RPMI8226 (cell line): Measurements from ENCODE around the gene KLHL5.
"Not testable (repeated sequence)": the region's sequence is repeated elsewhere in the genome, so short reads cannot be mapped to it uniquely, and the experiment has no call there.

ENCODE experiments used
- DNase-seq: peaks from one replicate; pipeline ENCODE4 v3.0.0-alpha.2; 2015

Gene KLHL5, protein sequence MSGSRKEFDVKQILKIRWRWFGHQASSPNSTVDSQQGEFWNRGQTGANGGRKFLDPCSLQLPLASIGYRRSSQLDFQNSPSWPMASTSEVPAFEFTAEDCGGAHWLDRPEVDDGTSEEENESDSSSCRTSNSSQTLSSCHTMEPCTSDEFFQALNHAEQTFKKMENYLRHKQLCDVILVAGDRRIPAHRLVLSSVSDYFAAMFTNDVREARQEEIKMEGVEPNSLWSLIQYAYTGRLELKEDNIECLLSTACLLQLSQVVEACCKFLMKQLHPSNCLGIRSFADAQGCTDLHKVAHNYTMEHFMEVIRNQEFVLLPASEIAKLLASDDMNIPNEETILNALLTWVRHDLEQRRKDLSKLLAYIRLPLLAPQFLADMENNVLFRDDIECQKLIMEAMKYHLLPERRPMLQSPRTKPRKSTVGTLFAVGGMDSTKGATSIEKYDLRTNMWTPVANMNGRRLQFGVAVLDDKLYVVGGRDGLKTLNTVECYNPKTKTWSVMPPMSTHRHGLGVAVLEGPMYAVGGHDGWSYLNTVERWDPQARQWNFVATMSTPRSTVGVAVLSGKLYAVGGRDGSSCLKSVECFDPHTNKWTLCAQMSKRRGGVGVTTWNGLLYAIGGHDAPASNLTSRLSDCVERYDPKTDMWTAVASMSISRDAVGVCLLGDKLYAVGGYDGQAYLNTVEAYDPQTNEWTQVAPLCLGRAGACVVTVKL

GRCh38 chr4:39062094-39062769 is at the start of gene KLHL5:
KLHL5 (plus strand) TSS chr4:39062232; CDS start chr4:39062653, 421 bp downstream.
- no peak for DNase-seq

- no peak for DNase-seq
These were observed 48.0 kb upstream of the KLHL5 start for GRCh38 chr4:39014028-39014427.

DNA sequence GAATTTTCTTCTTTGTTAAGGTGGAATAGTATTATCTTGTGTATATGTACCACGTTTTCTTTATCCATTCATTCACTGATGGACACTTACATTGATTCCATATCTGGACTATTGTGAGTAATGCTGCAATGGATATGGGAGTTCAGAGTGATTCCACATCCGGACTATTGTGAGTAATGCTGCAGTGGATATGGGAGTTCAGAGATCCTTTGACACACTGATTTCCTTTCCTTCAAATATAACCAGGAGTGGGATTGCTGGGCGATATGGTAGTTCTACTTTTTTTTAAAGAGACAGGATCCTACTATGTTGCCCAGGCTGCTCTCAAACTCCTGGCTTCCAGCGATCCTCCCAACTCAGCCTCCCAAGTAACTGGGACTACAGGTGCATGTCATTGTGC is 41.9 kb upstream of the KLHL5 start:
- DNase-seq, result no peak

DNA sequence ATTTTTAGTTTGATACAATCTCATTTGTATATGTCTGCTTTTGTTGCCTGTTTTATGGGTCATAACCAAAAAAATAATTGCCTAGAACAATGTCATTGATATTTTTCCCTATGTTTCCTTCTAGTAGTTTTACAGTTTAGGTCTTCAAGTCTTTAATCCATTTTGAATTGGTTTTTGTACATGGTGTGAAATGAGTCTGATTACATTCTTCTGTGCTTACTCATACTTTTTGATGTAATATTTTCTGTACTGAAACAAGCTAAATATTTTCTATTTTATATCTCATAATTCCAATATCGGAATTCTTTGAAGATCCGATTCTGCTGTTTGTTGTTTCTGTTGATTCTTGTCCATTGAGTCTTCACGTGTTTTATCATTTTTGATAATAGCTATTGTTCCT is 40.4 kb upstream of the KLHL5 start:
- DNase-seq, result no peak

DNA sequence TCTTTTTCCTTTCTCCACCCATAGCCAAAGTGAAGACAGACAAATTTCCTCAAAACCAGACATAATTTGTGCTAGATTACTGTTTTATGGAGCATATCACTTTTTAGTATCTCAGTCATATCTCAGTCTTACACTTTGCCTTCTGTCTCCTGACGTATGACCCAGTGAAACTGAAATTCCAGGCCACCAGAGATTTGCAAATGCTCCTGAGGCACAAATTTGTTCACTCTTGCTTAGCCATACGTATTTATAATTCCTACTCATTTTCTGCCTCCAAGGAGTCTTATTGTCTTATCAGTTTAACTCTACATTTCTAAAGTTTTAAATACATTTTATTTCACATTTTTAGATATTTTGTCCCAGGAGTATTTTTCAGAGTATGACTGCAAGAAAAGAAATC is 39.8 kb upstream of the KLHL5 start:
- no peak for DNase-seq

- DNase-seq, result no peak
These were observed 39.0 kb upstream of the KLHL5 start for GRCh38 chr4:39023059-39023458.

DNA sequence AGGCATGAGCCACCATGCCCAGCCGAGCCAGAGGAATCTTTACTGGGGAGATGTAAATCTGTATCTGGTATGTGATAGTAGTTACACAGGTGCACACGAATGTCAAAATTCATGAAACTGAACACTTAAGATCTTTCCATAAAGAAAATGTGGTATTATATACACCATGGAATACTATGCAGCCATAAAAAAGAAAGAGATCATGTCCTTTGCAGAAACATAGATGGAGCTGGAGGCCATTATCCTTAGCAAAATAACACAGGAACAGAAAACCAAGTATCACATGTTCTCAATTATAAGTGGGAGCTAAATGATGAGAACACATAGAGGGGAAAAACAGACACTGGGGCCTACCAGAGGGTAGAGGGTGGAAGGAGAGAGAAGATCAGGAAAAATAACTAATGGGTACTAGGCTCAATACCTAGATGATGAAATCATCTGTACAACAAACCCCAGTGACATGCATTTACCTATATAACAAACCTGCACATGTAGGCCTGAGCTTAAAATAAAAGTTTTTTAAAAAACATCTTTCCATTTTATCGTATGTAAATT is 37.6 kb upstream of the KLHL5 start:
- no peak for DNase-seq

DNA sequence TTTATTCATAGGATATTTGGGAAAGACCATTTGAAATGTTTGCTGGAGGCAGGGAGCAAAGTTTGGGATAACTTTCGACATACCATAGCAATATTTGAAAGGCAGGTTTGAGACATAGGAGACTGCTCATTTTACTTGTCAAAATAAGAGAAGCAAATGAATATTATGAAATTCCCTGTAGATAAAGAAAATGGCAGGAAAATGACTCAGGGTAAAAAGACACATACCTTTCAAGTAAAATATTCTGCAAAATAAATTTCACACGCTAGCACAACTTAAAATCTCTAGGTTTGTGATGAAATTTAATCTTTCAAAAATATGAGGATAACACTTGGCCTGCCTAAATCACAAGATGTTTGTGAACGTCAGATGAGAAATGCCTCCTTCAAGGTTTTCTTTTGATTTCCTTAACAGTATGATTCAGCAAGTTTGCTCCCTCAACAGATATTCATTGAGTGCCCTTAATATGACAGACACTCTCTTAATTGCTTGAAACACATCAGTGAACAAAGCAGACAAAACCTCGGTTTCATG is 36.4 kb upstream of the KLHL5 start:
- DNase-seq, result no peak

DNA sequence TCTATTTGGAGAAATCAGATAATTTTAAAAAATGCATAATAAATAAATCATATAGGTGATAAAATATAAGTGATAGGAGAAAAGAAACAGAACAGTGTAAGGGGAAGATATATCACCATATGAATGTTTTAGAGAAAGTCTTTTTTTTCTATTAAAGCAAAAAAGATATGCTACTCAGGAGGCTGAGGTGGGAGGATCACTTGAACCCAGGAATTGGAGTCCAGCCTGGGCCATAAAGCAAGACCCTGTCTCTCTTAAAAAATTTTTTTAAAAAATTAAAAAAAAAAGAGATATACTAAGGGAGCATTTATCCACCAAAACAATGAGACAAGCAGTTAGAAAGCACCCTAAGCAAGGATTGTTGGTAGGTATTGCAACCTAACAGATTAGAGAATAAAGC is 35.9 kb upstream of the KLHL5 start:
- no peak for DNase-seq

GRCh38 chr4:39029752-39030694 is 32.0 kb upstream of the KLHL5 start:
- DNase-seq, result no peak

DNA sequence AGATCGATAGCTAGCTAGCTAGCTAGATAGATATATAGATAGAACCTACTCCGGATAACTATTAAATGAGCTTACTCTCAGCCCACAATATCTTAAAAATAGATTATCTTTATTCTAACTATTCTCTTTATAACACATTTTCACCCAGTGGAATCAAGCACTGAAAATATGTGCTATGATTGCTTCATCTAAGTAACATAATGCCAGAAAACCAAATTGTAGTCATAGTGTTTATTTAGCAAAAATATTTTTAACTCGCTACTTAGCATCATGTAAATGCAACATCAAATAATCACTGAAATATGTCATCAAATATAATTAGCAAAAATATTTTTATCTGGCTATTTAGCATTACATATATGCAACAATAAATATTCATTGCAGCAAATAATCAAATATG is 31.3 kb upstream of the KLHL5 start:
- DNase-seq, result no peak

DNA sequence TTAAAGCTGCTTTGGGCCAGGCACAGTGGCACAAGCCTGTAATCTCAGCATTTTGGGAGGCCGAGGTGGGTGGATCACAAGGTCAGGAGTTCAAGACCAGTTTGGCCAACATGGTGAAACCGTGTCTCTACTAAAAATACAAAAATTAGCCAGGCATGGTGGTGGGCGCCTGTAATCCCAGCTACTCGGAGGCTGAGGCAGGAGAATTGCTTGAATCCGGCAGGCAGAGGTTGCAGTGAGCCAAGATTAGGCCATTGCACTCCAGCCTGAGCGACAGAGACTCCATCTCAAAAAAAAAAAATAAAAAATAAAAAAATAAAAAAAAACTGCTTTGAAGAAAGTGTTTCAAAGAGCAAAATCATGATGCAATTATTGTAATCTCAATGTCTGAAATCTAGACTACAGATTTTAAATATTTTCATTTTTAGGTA is 30.4 kb upstream of the KLHL5 start:
- not testable (repeated sequence) for DNase-seq

GRCh38 chr4:39032218-39033085 is 29.6 kb upstream of the KLHL5 start, which contains the start of gene TMEM156:
TMEM156 (minus strand) TSS chr4:39032409; CDS start chr4:39032313, 96 bp downstream.
- DNase-seq, result no peak

DNA sequence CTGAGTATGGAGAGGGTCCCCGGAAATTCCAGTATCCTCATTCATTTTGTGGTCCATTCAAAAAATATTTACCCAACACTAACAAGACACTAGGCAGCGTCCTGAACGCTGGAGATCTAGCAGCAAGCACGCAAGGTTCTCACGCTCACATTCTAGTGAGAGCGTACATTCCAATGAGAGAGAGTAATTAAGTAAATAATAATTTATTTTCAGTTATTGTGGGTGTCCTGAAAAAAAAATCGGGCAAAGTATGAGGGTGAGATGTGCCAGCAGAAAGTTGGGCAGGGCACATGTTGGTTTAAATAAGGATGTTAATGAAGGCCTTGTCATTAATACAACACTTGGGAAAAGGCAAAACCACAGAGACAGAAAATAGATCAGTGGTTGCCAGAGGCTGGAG is 25.9 kb upstream of the KLHL5 start:
- no peak for DNase-seq

DNA sequence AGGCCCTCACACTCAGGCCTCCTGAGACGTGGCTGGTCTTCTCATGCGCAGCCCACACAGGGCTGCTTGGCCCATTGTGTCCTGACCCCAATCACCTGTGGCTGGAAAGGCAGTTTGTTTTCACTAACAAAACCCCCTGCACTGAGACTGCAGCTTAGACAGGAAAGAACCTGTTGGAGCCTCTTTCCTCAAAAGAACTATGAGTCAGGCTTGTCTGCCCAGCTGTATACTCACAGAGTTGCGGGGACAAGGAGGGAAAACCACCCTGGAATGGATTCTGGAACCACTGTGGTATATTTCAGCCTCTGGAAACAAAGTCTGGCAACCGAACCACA is 24.6 kb upstream of the KLHL5 start:
- no peak for DNase-seq

DNA sequence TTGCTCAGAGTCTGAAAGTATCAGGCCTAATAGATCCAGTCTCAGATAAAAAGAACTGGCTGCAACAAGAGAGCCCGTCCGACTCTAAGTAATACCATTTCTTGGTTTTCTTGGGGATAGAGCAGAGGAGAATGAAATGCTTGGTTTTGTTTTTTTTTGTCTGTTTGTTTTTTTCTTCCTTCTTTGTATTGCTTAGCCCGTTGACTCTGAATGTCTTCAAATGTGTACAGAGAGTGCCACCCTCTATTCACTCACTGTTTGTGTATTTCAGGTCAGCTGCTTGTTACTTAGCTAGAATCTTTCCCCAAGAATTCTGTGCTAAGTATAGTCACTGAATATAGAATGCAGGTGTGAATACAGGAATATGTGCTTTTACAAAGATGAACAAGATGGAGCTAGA is 24.1 kb upstream of the KLHL5 start:
- no peak for DNase-seq

DNA sequence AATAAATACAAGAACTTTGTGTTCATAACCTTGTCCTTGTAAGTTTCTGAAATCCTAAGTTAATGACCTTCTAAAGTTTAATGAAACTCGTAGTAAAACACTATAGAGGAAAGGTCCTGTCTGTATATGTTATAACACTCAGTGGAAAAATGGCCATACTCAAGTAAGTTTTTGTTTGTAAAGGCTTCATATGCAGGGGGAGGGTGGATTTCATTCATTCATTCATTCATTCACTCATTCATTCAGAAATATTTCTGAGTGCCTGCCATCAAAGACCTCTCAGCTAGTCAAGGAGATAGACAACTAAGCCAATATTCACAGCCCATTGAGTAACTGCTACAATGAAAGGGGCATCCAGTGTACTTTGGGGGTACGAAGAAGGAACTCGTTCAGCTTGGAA is 22.9 kb upstream of the KLHL5 start:
- no peak for DNase-seq

- no peak for DNase-seq
These were observed 19.7 kb upstream of the KLHL5 start for GRCh38 chr4:39042366-39042765.

- no peak for DNase-seq
These were observed 18.8 kb upstream of the KLHL5 start for GRCh38 chr4:39043058-39043860.

- DNase-seq, result no peak
These were observed 18.1 kb upstream of the KLHL5 start for GRCh38 chr4:39043861-39044363.
